IPS-18a (cell line): Measurements from ENCODE around the gene JUND.

Experiments used
- H3K27ac ChIP-seq: one replicate; pipeline ENCODE4 v1.5.1; 2013; ENCODE audit warnings: low read length
- H3K27me3 ChIP-seq: one replicate; pipeline ENCODE4 v1.6.1; 2013; ENCODE audit warnings: mild to moderate bottlenecking, low read length; ENCODE audit not compliant: control insufficient read depth, insufficient read depth
- H3K36me3 ChIP-seq: one replicate; pipeline ENCODE4 v1.6.1; 2013; ENCODE audit warnings: low read depth, low read length; ENCODE audit not compliant: control insufficient read depth
- H3K4me1 ChIP-seq: one replicate; pipeline ENCODE4 v1.6.1; 2013; ENCODE audit warnings: low read depth, low read length; ENCODE audit not compliant: control insufficient read depth
- H3K4me3 ChIP-seq: one replicate; pipeline ENCODE4 v1.5.1; 2013; ENCODE audit warnings: low read length
- H3K9ac ChIP-seq: one replicate; pipeline ENCODE4 v1.6.1; 2013; ENCODE audit warnings: mild to moderate bottlenecking, low read length, moderate library complexity
- H3K9me3 ChIP-seq: one replicate; pipeline ENCODE4 v1.6.1; 2013; ENCODE audit warnings: low read depth, low read length; ENCODE audit not compliant: control insufficient read depth

The JUND gene

GRCh38 chr19:18294467-18294864 lies 13.0 kb upstream of the JUND start:
- no peak overlapping the region for H3K27ac ChIP-seq
- H3K9me3 ChIP-seq, result no peaks in the 10 kb centered on the region
- H3K9ac ChIP-seq, result no peak overlapping the region
- H3K4me1 ChIP-seq, result peaks cover 7% of the 10 kb centered on the region
- H3K27me3 ChIP-seq, result no peaks in the 10 kb centered on the region
- no peaks in the 10 kb centered on the region for H3K36me3 ChIP-seq
- H3K4me3 ChIP-seq, result no peak overlapping the region

GRCh38 chr19:18293642-18294466 lies 12.4 kb upstream of the JUND start:
- no peaks in the 10 kb centered on the region for H3K36me3 ChIP-seq
- H3K4me1 ChIP-seq, result peaks cover 7% of the 10 kb centered on the region
- H3K27ac ChIP-seq, result peak overlapping the region; percentile 13
- H3K9ac ChIP-seq, result peak overlapping the region; percentile 17
- H3K27me3 ChIP-seq, result no peaks in the 10 kb centered on the region
- no peaks in the 10 kb centered on the region for H3K9me3 ChIP-seq
- H3K4me3 ChIP-seq, result peak overlapping the region; percentile 82

- Histone ChIP-seq H3K27me3 (no peaks in the 10 kb centered on the region), H3K4me1 (peaks cover 12% of the 10 kb centered on the region), H3K27ac (peak overlapping the region; percentile 13), H3K9me3 (no peaks in the 10 kb centered on the region), H3K4me3 (peak overlapping the region; percentile 82), H3K9ac (peak overlapping the region; percentile 47), H3K36me3 (no peaks in the 10 kb centered on the region)
These were observed 11.6 kb upstream of the JUND start for GRCh38 chr19:18292810-18293641.

GRCh38 chr19:18292462-18292809 lies 11.0 kb upstream of the JUND start:
- Histone ChIP-seq H3K4me3 (peak overlapping the region; percentile 82), H3K36me3 (no peaks in the 10 kb centered on the region), H3K27me3 (no peaks in the 10 kb centered on the region), H3K9me3 (no peaks in the 10 kb centered on the region), H3K27ac (peak overlapping the region; percentile 12), H3K4me1 (peaks cover 16% of the 10 kb centered on the region), H3K9ac (peak overlapping the region; percentile 47)

GRCh38 chr19:18291590-18292461 lies 10.4 kb upstream of the JUND start:
- H3K4me3 ChIP-seq, result peak overlapping the region; percentile 82
- H3K4me1 ChIP-seq, result peaks cover 16% of the 10 kb centered on the region
- H3K9ac ChIP-seq, result peak overlapping the region; percentile 47
- H3K36me3 ChIP-seq, result no peaks in the 10 kb centered on the region
- peak overlapping the region; percentile 12 for H3K27ac ChIP-seq
- peaks cover 4% of the 10 kb centered on the region for H3K27me3 ChIP-seq
- H3K9me3 ChIP-seq, result no peaks in the 10 kb centered on the region

GRCh38 chr19:18291019-18291524 lies 9.7 kb upstream of the JUND start:
- Histone ChIP-seq H3K27me3 (peaks cover 9% of the 10 kb centered on the region), H3K27ac (no peak overlapping the region), H3K36me3 (no peaks in the 10 kb centered on the region), H3K4me3 (peak overlapping the region; percentile 82), H3K9ac (no peak overlapping the region), H3K4me1 (peaks cover 16% of the 10 kb centered on the region), H3K9me3 (no peaks in the 10 kb centered on the region)

- Histone ChIP-seq H3K4me1 (peaks cover 16% of the 10 kb centered on the region), H3K4me3 (no peak overlapping the region), H3K27ac (no peak overlapping the region), H3K9me3 (no peaks in the 10 kb centered on the region), H3K9ac (no peak overlapping the region), H3K36me3 (no peaks in the 10 kb centered on the region), H3K27me3 (peaks cover 9% of the 10 kb centered on the region)
These were observed 9.0 kb upstream of the JUND start for GRCh38 chr19:18290302-18291018.

- H3K9ac ChIP-seq, result no peak overlapping the region
- peaks cover 16% of the 10 kb centered on the region for H3K4me1 ChIP-seq
- no peaks in the 10 kb centered on the region for H3K9me3 ChIP-seq
- no peak overlapping the region for H3K27ac ChIP-seq
- H3K4me3 ChIP-seq, result no peak overlapping the region
- H3K36me3 ChIP-seq, result no peaks in the 10 kb centered on the region
- peaks cover 9% of the 10 kb centered on the region for H3K27me3 ChIP-seq
These were observed 8.3 kb upstream of the JUND start for GRCh38 chr19:18289471-18290301.

GRCh38 chr19:18287836-18288772 lies 6.7 kb upstream of the JUND start:
- Histone ChIP-seq H3K4me1 (peaks cover 11% of the 10 kb centered on the region), H3K9ac (peak overlapping the region; percentile 13), H3K36me3 (no peaks in the 10 kb centered on the region), H3K27me3 (peaks cover 9% of the 10 kb centered on the region), H3K9me3 (no peaks in the 10 kb centered on the region), H3K27ac (no peak overlapping the region), H3K4me3 (peak overlapping the region; percentile 44)
